Smooth muscle cell (in vitro differentiated cells): ENCODE data around the gene RTN4. TPM values are rescaled to one million over a fixed set of nuclear protein-coding genes. Genes with fewer than 3 reads are reported as not detected.
"Not testable (repeated sequence)": the region's sequence is repeated elsewhere in the genome, so short reads cannot be mapped to it uniquely, and the experiment has no call there.

ENCODE experiments used
- DNase-seq: peaks from one replicate; lab custom pipeline; 2025; ENCODE audit not compliant: unreplicated experiment; lab: John Stamatoyannopoulos, UW
- H2AFZ ChIP-seq: fragments of 200-600 bp; sonication (generic); 2 replicates; pipeline ENCODE4 v1.6.0; 2016; ENCODE audit warnings: antibody characterized with exemption, low read depth, mild to moderate bottlenecking
- H3F3A ChIP-seq: fragments of 200-600 bp; sonication (generic); 2 replicates; pipeline ENCODE4 v1.6.0; 2017; ENCODE audit warnings: antibody characterized with exemption, low read depth
- H3K27ac ChIP-seq: fragments of 200-600 bp; sonication (generic); 2 replicates; pipeline ENCODE4 v1.5.1; 2016; ENCODE audit warnings: low read depth, mild to moderate bottlenecking
- H3K27me3 ChIP-seq: fragments of 200-600 bp; sonication (generic); 2 replicates; pipeline ENCODE4 v1.6.1; 2016; ENCODE audit warnings: low read depth, mild to moderate bottlenecking
- H3K36me3 ChIP-seq: fragments of 200-600 bp; sonication (generic); 2 replicates; pipeline ENCODE4 v1.5.1; 2016; ENCODE audit warnings: low read depth
- H3K4me1 ChIP-seq: fragments of 200-600 bp; sonication (generic); 2 replicates; pipeline ENCODE4 v1.5.1; 2016; ENCODE audit warnings: low read depth
- H3K4me2 ChIP-seq: fragments of 200-600 bp; sonication (generic); 2 replicates; pipeline ENCODE4 v1.6.0; 2016; ENCODE audit warnings: mild to moderate bottlenecking
- H3K4me3 ChIP-seq: fragments of 200-600 bp; sonication (generic); 2 replicates; pipeline ENCODE4 v1.5.1; 2016; ENCODE audit warnings: mild to moderate bottlenecking
- H3K79me2 ChIP-seq: fragments of 200-600 bp; sonication (generic); 2 replicates; pipeline ENCODE4 v1.6.0; 2016; ENCODE audit warnings: low read depth, mild to moderate bottlenecking
- H3K9ac ChIP-seq: fragments of 200-600 bp; sonication (generic); 2 replicates; pipeline ENCODE4 v1.6.0; 2016; ENCODE audit warnings: low read depth
- H3K9me3 ChIP-seq: fragments of 200-600 bp; sonication (generic); replicated peaks from 2 replicates; pipeline ENCODE4 v1.5.1; 2016; ENCODE audit warnings: low read depth
- H4K20me1 ChIP-seq: fragments of 200-600 bp; sonication (generic); 2 replicates; pipeline ENCODE4 v1.6.0; 2016; ENCODE audit warnings: low read depth
- CTCF ChIP-seq: fragments of 200-600 bp; sonication (generic); IDR thresholded peaks from 2 replicates; pipeline ENCODE4 v1.5.1; 2017; ENCODE audit warnings: borderline replicate concordance, mild to moderate bottlenecking, antibody characterized with exemption; ENCODE audit not compliant: insufficient read depth, poor library complexity, severe bottlenecking
- WGBS: methylation state at CpG from one replicate; pipeline ENCODE4 v1.1.7; 2016; ENCODE audit warnings: low lambda C conversion rate; 5-methylcytosine and 5-hydroxymethylcytosine counted together
- polyA plus RNA-seq: library from polyadenylated mRNA; unstranded; fragments of >200 nt; fragmentation: Nextera tagmentation; extraction: Ambion mirVana; gene quantifications from 2 replicates; pipeline ENCODE4 v1.2.1, GENCODE V29; 2016
- total RNA-seq: library from RNA; depleted of rRNA; stranded (reverse); fragments of >200 nt; gene quantifications from 2 replicates; pipeline ENCODE4 v1.2.3, GENCODE V29; 2014

The RTN4 gene
- total and polyA plus RNA-seq, 2 experiments from 2014 or later = 295 to 335 TPM

DNA sequence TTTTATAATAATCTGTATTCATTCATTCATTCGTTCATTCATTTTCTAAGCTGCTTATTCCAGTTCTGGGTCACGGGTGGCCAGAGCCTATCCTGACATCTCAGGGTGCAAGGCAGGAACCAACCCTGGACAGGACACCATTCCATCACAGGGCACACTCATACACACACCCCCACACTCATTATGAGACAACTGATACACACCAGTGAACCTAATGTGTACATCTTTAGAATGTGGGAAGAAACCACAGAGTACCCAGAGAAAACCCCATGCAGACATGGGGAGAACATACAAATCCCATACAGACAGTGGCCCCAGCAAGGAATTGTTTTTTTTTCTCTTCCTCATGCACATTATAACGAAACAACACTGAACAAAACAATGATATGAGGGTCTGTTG, 54.7 kb downstream of the RTN4 start:
- H3K9me3 ChIP-seq = no peaks in the 10 kb centered on the region
- H4K20me1 ChIP-seq = peaks cover 100% of the 10 kb centered on the region
- TF ChIP-seq CTCF = no peak
- 92% methylated on average over 3 of the region's 3 CpGs for WGBS
- no peaks in the 10 kb centered on the region for H3K36me3 ChIP-seq
- no peak overlapping the region for H3K4me3 ChIP-seq
- H3K27ac ChIP-seq = no peak overlapping the region
- no peak overlapping the region for H3K9ac ChIP-seq
- no peak for DNase-seq
- H3K4me1 ChIP-seq = peaks cover 19% of the 10 kb centered on the region
- no peak overlapping the region for H3K4me2 ChIP-seq
- no peak overlapping the region for H2AFZ ChIP-seq
- no peaks in the 10 kb centered on the region for H3K27me3 ChIP-seq
- peaks cover 4% of the 10 kb centered on the region for H3F3A ChIP-seq
- peaks cover 100% of the 10 kb centered on the region for H3K79me2 ChIP-seq

- Histone ChIP-seq H3K36me3 (peaks cover 14% of the 10 kb centered on the region), H4K20me1 (peaks cover 100% of the 10 kb centered on the region), H3K79me2 (peaks cover 100% of the 10 kb centered on the region)
- not testable (repeated sequence) for H3F3A ChIP-seq, H3K9ac ChIP-seq, H3K27ac ChIP-seq, H3K27me3 ChIP-seq, H2AFZ ChIP-seq, H3K4me2 ChIP-seq, H3K4me3 ChIP-seq, DNase-seq, H3K4me1 ChIP-seq, H3K9me3 ChIP-seq
- WGBS = 94% methylated on average over 19 of the region's 19 CpGs
Measured at GRCh38 chr2:54990694-54991093, 59.6 kb downstream of the RTN4 start.

DNA sequence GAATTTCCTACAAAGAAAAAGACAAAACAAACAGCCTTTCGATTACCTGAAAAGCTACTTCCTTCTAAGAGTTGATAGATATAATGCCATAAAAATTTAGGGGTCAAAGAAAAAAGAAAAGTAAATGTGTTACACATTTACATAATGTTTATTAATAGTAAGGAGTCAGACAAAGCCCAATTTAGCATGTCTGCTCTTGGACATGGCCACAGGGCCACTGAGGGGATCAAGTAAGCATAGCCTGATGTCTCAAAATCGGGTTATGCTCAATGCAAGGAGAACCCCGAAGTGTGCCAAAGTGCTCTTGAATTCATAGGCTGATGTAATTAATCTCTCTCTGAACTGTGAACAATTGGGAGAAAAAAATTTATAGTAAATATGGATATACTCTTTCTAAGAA, 61.6 kb downstream of the RTN4 start:
- H2AFZ ChIP-seq = no peak overlapping the region
- no peaks in the 10 kb centered on the region for H3K9me3 ChIP-seq
- no peak overlapping the region for H3K9ac ChIP-seq
- peaks cover 14% of the 10 kb centered on the region for H3F3A ChIP-seq
- no peak for TF ChIP-seq CTCF
- peak overlapping the region; percentile 39 for H3K27ac ChIP-seq
- DNase-seq = no peak
- peaks cover 100% of the 10 kb centered on the region for H4K20me1 ChIP-seq
- WGBS = 96% methylated on average over 3 of the region's 3 CpGs
- no peaks in the 10 kb centered on the region for H3K4me1 ChIP-seq
- no peaks in the 10 kb centered on the region for H3K27me3 ChIP-seq
- H3K4me2 ChIP-seq = no peak overlapping the region
- peaks cover 14% of the 10 kb centered on the region for H3K36me3 ChIP-seq
- H3K79me2 ChIP-seq = peaks cover 100% of the 10 kb centered on the region
- H3K4me3 ChIP-seq = no peak overlapping the region

DNA sequence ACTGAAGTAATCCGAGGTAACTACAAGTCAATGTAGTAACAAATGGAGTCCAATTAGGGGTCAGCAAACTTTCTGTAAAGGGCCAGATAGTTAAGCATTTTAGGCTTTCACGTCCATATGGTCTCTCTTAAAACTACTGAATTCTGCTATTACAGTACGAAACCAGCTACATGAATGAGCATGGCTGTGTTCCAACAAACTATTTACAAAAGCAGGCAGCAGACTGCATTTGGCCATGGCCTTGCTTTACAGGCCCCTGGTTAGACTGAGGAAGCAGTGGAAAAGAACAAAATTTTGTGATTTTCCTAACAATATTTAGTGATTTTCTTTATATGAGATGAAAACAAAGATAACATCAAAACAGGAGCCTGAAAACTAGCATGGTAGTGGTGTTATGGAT, 64.0 kb downstream of the RTN4 start:
- H3K9ac ChIP-seq = no peak overlapping the region
- H3K4me1 ChIP-seq = no peaks in the 10 kb centered on the region
- peaks cover 17% of the 10 kb centered on the region for H3F3A ChIP-seq
- H2AFZ ChIP-seq = no peak overlapping the region
- no peak for TF ChIP-seq CTCF
- H4K20me1 ChIP-seq = peaks cover 99% of the 10 kb centered on the region
- H3K4me3 ChIP-seq = no peak overlapping the region
- no peak overlapping the region for H3K4me2 ChIP-seq
- H3K36me3 ChIP-seq = peaks cover 14% of the 10 kb centered on the region
- 84% methylated on average over 3 of the region's 3 CpGs for WGBS
- H3K9me3 ChIP-seq = no peaks in the 10 kb centered on the region
- peak overlapping the region; percentile 34 for H3K27ac ChIP-seq
- DNase-seq = no peak
- H3K79me2 ChIP-seq = peaks cover 98% of the 10 kb centered on the region
- H3K27me3 ChIP-seq = no peaks in the 10 kb centered on the region
